SU-DHL-6 (cell line): ENCODE measurements around the gene CTSS.

Experiments used
- EZH2phosphoT487 ChIP-seq: fragments of 200-600 bp; sonication (generic), shearing (Covaris generic); conservative IDR thresholded peaks from 2 replicates; pipeline ENCODE4 v1.6.1; 2018; ENCODE audit warnings: mild to moderate bottlenecking, antibody characterized with exemption, low read length, moderate library complexity, mixed read lengths
- TF ChIP-seq, protein P1 (sequence below): fragments of 200-600 bp; sonication (generic); IDR thresholded peaks from one replicate; pipeline ENCODE4 v1.5.1; 2017; ENCODE audit warnings: antibody characterized with exemption, mild to moderate bottlenecking, low read length, moderate library complexity; ENCODE audit not compliant: insufficient read depth, poor library complexity, severe bottlenecking

- TF ChIP-seq, protein P1, sequence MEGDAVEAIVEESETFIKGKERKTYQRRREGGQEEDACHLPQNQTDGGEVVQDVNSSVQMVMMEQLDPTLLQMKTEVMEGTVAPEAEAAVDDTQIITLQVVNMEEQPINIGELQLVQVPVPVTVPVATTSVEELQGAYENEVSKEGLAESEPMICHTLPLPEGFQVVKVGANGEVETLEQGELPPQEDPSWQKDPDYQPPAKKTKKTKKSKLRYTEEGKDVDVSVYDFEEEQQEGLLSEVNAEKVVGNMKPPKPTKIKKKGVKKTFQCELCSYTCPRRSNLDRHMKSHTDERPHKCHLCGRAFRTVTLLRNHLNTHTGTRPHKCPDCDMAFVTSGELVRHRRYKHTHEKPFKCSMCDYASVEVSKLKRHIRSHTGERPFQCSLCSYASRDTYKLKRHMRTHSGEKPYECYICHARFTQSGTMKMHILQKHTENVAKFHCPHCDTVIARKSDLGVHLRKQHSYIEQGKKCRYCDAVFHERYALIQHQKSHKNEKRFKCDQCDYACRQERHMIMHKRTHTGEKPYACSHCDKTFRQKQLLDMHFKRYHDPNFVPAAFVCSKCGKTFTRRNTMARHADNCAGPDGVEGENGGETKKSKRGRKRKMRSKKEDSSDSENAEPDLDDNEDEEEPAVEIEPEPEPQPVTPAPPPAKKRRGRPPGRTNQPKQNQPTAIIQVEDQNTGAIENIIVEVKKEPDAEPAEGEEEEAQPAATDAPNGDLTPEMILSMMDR, result no peak
- TF ChIP-seq EZH2phosphoT487, result no peak
Measured at GRCh38 chr1:150799089-150799488, 33.5 kb upstream of the CTSS start.
